ENCODE results near the gene NISCH. TPM values are rescaled to one million over a fixed set of nuclear protein-coding genes. Genes with fewer than 3 reads are reported as not detected.

The NISCH gene
- total and polyA plus RNA-seq, 2 of the 8 experiments (the other 6 are each of a cell fraction or from before 2014, with no cell fraction given), result 71.2 to 71.9 TPM

- no peak for FAIRE-seq
- TF ChIP-seq TAF7 (optimal IDR thresholded peaks at IDR 0.05; ENCODE audit: borderline replicate concordance, low read depth, low read length), result no peak
- TF ChIP-seq SP1 (IDR thresholded peaks at IDR 0.05; ENCODE audit: low read depth, low read length), result no peak
- Histone ChIP-seq H3K23ac (ENCODE audit: insufficient read length) (no peak overlapping the region), H2BK120ac (replicated peaks; ENCODE audit: low read depth, low read length) (no peak overlapping the region), H3K56ac (replicated peaks; ENCODE audit: insufficient read length, low read depth, low read length) (no peak overlapping the region), H4K20me1 (replicated peaks in 1 of 2; ENCODE audit: control insufficient read depth in 1 of 2, insufficient read depth in 2 of 2, low read length in 2 of 2) (no peaks in the 10 kb centered on the region), H3K18ac (ENCODE audit: extremely low read depth, low read length) (no peak overlapping the region), H2AFZ (ENCODE audit: low read length) (no peak overlapping the region), H3K23me2 (ENCODE audit: low read depth, low read length) (no peaks in the 10 kb centered on the region), H3K79me1 (ENCODE audit: low read depth, low read length) (no peaks in the 10 kb centered on the region), H3K27ac (ENCODE audit: low read depth, low read length) (no peak overlapping the region), H3K4me3 (ENCODE audit: extremely low read depth in 1 of 4, insufficient read depth in 2 of 4, low read depth in 3 of 4, low read length in 4 of 4) (no peak overlapping the region), H3K14ac (ENCODE audit: insufficient read length) (no peak overlapping the region), H3K79me2 (ENCODE audit: control insufficient read depth in 1 of 2, insufficient read depth in 2 of 2, low read length in 2 of 2) (no peaks in the 10 kb centered on the region), H3K4me2 (ENCODE audit: insufficient read depth in 1 of 2, low read depth in 2 of 2, low read length in 2 of 2) (no peak overlapping the region), H3K36me3 (ENCODE audit: control insufficient read depth in 2 of 4, insufficient read depth in 4 of 4, low read length in 3 of 4) (no peaks in the 10 kb centered on the region), H2BK15ac (ENCODE audit: low read length) (no peak overlapping the region), H2AK5ac (ENCODE audit: low read depth, low read length) (no peak overlapping the region), H3K9ac (replicated peaks in 1 of 4; ENCODE audit: extremely low read depth in 1 of 4, low read depth in 3 of 4, low read length in 3 of 4) (no peak overlapping the region), H3K27me3 (replicated peaks in 1 of 4; ENCODE audit: control insufficient read depth in 3 of 4, extremely low read depth in 1 of 4, insufficient read depth in 3 of 4, low read length in 3 of 4) (no peaks in the 10 kb centered on the region), H3K4me1 (replicated peaks in 1 of 4; ENCODE audit: control insufficient read depth in 3 of 4, insufficient read depth in 4 of 4, low read length in 3 of 4) (peaks cover 0 to 2% (median 0%) of the 10 kb centered on the region in 4 experiments; a peak in 1 of 7 replicates), H2BK20ac (ENCODE audit: low read length) (no peak overlapping the region), H4K91ac (replicated peaks; ENCODE audit: insufficient read length, low read length) (no peak overlapping the region), H3K9me3 (ENCODE audit: insufficient read depth in 2 of 2, low read depth in 1 of 2, low read length in 1 of 2) (no peaks in the 10 kb centered on the region), H4K8ac (ENCODE audit: extremely low read depth, insufficient read depth, low read length) (no peak overlapping the region; the same call in 1 of the 2 replicates), H2BK5ac (ENCODE audit: low read depth, low read length) (no peak overlapping the region), H3K4ac (replicated peaks; ENCODE audit: insufficient read length, low read depth, low read length) (no peak overlapping the region), H2BK12ac (ENCODE audit: low read depth, low read length) (no peak overlapping the region), H4K5ac (ENCODE audit: insufficient read length, low read depth, low read length) (no peak overlapping the region)
- WGBS, 2 experiments (ENCODE audit: extremely low coverage in 1 of 2, insufficient coverage in 1 of 2, insufficient read length in 1 of 2, insufficient replicate concordance in 2 of 2, low coverage in 1 of 2, low lambda C conversion rate in 2 of 2, missing lambda C conversion rate in 1 of 2), result 95% methylated on average over 6 of the region's 6 CpGs; no CpG with 5 or more reads in 1 of the 2 experiments
- no peak for DNase-seq (ENCODE audit: low read depth in 1 of 2, low spot score in 2 of 2)
- CTCF ChIA-PET (ENCODE audit: partially characterized antibody), result interaction anchor here (0.7 to 4.1 kb wide), 3 partner anchors 10 to 33 kb away, joined by 3 to 20 read pairs (median 3); no protein-coding TSS in a partner anchor
- POLR2A ChIA-PET (ENCODE audit: partially characterized antibody), result interaction anchor here (1.4 to 1.6 kb wide), 2 partner anchors 14 to 19 kb away, joined by 3 to 6 read pairs; no protein-coding TSS in a partner anchor
Observed at GRCh38 chr3:52438104-52438376, 17.4 kb upstream of the NISCH start.

All from H1 (cell line).